ENCODE measurements around the gene NRG2.

DNA sequence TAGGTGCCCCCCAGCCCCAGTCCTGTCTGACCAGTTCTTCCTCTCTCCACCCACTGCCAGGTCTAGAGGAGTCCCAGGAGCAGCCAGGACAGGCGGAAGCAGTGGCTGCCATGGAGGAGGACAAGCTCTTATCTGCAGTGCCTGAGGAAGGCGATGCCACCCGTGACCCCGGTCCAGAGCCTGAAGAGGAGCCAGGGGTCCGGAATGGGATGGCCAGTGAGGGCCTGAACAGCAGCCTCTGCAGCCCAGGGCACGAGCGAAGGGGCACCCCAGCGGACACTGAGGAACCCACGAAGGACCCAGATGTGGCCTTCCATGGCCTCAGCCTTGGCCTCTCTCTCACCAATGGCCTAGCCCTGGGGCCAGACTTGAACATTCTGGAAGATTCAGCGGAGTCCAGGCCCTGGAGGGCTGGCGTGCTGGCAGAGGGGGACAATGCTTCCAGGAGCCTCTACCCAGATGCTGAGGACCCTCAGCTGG is 233.7 kb downstream of the NRG2 start:
- no peak for TF ChIP-seq CTCF (IDR thresholded peaks at IDR 0.05 in 2 of 3, conservative IDR thresholded peaks at IDR 0.05 in 1 of 3; ENCODE audit: borderline replicate concordance in 1 of 3, insufficient read depth in 1 of 3, low read depth in 2 of 3, low read length in 2 of 3)
- TF ChIP-seq, protein P1, sequence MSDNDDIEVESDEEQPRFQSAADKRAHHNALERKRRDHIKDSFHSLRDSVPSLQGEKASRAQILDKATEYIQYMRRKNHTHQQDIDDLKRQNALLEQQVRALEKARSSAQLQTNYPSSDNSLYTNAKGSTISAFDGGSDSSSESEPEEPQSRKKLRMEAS (IDR thresholded peaks at IDR 0.05), result no peak
- no peak for TF ChIP-seq EZH2 (IDR thresholded peaks at IDR 0.05)
- TF ChIP-seq POLR2A (IDR thresholded peaks at IDR 0.05; ENCODE audit: borderline replicate concordance, extremely low read depth, insufficient read depth, insufficient read length), result no peak
